WTC11 (cell line): ENCODE measurements around the gene ZNF717. TPM values are rescaled to one million over a fixed set of nuclear protein-coding genes. Genes with fewer than 3 reads are reported as not detected.
"Not testable (repeated sequence)": the region's sequence is repeated elsewhere in the genome, so short reads cannot be mapped to it uniquely, and the experiment has no call there.

Source experiments
- ATAC-seq: fragments of 200-7000 bp; cut with Tn5 transposase; 2 replicates; pipeline ENCODE4 v1.10.0; 2021; ENCODE audit warnings: mild to moderate bottlenecking, moderate library complexity
- CTCF ChIA-PET: fragments of 300-600 bp; sonication (Branson Sonifier 250); formaldehyde crosslinking; loops from one replicate; lab custom pipeline; 2021; ENCODE audit warnings: antibody characterized with exemption; lab: Charles Lee
- POLR2A ChIA-PET: fragments of 350-600 bp; sonication (Branson Sonifier 250); formaldehyde crosslinking; loops from one replicate; lab custom pipeline; 2021; ENCODE audit warnings: antibody characterized with exemption; lab: Charles Lee
- DNase-seq: peaks from one replicate; pipeline ENCODE4 v3.0.0; 2021; ENCODE audit warnings: low spot score
- H3K27ac Mint-ChIP-seq: 2 replicates; pipeline ENCODE4 v1.8.0; 2021; ENCODE audit warnings: mixed read lengths
- H3K27me3 Mint-ChIP-seq: 2 replicates; pipeline ENCODE4 v1.8.0; 2021; ENCODE audit warnings: low read depth, mild to moderate bottlenecking, moderate library complexity, mixed read lengths
- H3K36me3 Mint-ChIP-seq: 2 replicates; pipeline ENCODE4 v1.8.0; 2021; ENCODE audit warnings: mixed read lengths
- H3K4me1 Mint-ChIP-seq: 2 replicates; pipeline ENCODE4 v1.8.0; 2022; ENCODE audit warnings: mixed read lengths
- H3K4me3 Mint-ChIP-seq: 2 replicates; pipeline ENCODE4 v1.8.0; 2021; ENCODE audit warnings: mild to moderate bottlenecking, moderate library complexity, mixed read lengths
- H3K9me3 Mint-ChIP-seq: 2 replicates; pipeline ENCODE4 v1.8.0; 2021; ENCODE audit warnings: mixed read lengths
- ERG ChIP-seq: fragments of 250-450 bp; sonication (Bioruptor Pico); IDR thresholded peaks from 2 replicates; pipeline ENCODE4 v1.8.0; 2021; ENCODE audit warnings: mild to moderate bottlenecking
- NFYB ChIP-seq: sonication (generic); formaldehyde crosslinking; conservative IDR thresholded peaks from 2 replicates; pipeline ENCODE4 v1.8.0; 2022; ENCODE audit warnings: low read depth, missing genetic modification reagents
- SOX15 ChIP-seq: fragments of 250-450 bp; sonication (Bioruptor Pico); IDR thresholded peaks from 2 replicates; pipeline ENCODE4 v1.9.0; 2021; ENCODE audit warnings: mild to moderate bottlenecking
- USF2 ChIP-seq: sonication (generic); formaldehyde crosslinking; IDR thresholded peaks from 2 replicates; pipeline ENCODE4 v1.8.1; 2023; ENCODE audit warnings: mild to moderate bottlenecking, missing genetic modification reagents, moderate library complexity
- ZBTB43 ChIP-seq: sonication (generic); formaldehyde crosslinking; IDR thresholded peaks from 2 replicates; pipeline ENCODE4 v1.8.1; 2023; ENCODE audit warnings: mild to moderate bottlenecking, missing genetic modification reagents
- ZNF532 ChIP-seq: fragments of 250-450 bp; sonication (Bioruptor Pico); IDR thresholded peaks from 2 replicates; pipeline ENCODE4 v1.9.0; 2021; ENCODE audit warnings: mild to moderate bottlenecking, borderline replicate concordance
- total RNA-seq: library from RNA; stranded (reverse); gene quantifications from 3 replicates; pipeline ENCODE4 v1.2.3, GENCODE V29; 2021
- TF ChIP-seq, protein P1 (sequence below): sonication (generic); formaldehyde crosslinking; IDR thresholded peaks from 2 replicates; pipeline ENCODE4 v1.8.0; 2022; ENCODE audit warnings: mild to moderate bottlenecking, missing genetic modification reagents

Gene ZNF717
- total RNA-seq, 1 experiment from 2014 or later, result 35.4 TPM

DNA sequence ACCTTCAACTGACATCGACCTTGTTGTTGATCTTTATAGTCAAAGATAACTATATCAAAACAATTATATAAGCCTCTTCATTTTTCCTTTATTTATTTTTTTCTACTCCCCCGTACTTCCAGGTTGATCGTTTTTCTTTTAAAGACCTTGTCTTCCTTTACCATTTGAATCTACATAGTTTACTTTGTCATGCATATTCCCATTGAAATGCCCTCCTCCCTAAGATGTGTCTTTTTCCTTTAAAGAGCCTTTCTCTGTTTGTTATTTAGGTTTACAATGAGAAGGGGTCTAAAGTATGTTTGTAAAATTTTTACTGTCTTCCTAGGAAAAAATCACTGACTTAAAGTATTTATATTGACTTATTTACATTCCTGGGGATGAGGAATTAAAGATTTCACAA is 29.4 kb upstream of the ZNF717 start (continued):
- no peak for TF ChIP-seq NFYB (CRISPR knock-in tag)
- no peak for TF ChIP-seq SOX15
- TF ChIP-seq, protein P1, sequence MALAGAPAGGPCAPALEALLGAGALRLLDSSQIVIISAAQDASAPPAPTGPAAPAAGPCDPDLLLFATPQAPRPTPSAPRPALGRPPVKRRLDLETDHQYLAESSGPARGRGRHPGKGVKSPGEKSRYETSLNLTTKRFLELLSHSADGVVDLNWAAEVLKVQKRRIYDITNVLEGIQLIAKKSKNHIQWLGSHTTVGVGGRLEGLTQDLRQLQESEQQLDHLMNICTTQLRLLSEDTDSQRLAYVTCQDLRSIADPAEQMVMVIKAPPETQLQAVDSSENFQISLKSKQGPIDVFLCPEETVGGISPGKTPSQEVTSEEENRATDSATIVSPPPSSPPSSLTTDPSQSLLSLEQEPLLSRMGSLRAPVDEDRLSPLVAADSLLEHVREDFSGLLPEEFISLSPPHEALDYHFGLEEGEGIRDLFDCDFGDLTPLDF (CRISPR knock-in tag), result no peak

GRCh38 chr3:75782506-75782905 is 2.8 kb downstream of the ZNF717 start:
- CTCF ChIA-PET, result no interaction called here
- no peak for DNase-seq
- H3K4me3 Mint-ChIP-seq, result no peak overlapping the region
- no peak for TF ChIP-seq ZBTB43 (CRISPR knock-in tag)
- no peak for TF ChIP-seq ERG (CRISPR knock-in tag)
- no peak for TF ChIP-seq ZNF532
- TF ChIP-seq, all 79 proteins: peak for 0
- H3K9me3 Mint-ChIP-seq, result peaks cover 65% of the 10 kb centered on the region
- no peak overlapping the region for H3K27ac Mint-ChIP-seq
- H3K27me3 Mint-ChIP-seq, result peaks cover 3% of the 10 kb centered on the region
- peaks cover 36% of the 10 kb centered on the region for H3K4me1 Mint-ChIP-seq
- POLR2A ChIA-PET, result no interaction called here
- ATAC-seq, result no peak
- H3K36me3 Mint-ChIP-seq, result peaks cover 71% of the 10 kb centered on the region

GRCh38 chr3:75781079-75781745 is 4.1 kb downstream of the ZNF717 start:
- peaks cover 26% of the 10 kb centered on the region for H3K4me1 Mint-ChIP-seq
- ChIA-PET CTCF (no interaction called here), POLR2A (no interaction called here)
- peaks cover 75% of the 10 kb centered on the region for H3K9me3 Mint-ChIP-seq
- DNase-seq (no peak), ATAC-seq (no peak)
- TF ChIP-seq USF2 (CRISPR knock-in tag) (no peak), ZNF532 (no peak)
- H3K27me3 Mint-ChIP-seq, result peaks cover 7% of the 10 kb centered on the region
- H3K36me3 Mint-ChIP-seq, result peaks cover 84% of the 10 kb centered on the region
- no peak overlapping the region for H3K27ac Mint-ChIP-seq
- H3K4me3 Mint-ChIP-seq, result no peak overlapping the region

DNA sequence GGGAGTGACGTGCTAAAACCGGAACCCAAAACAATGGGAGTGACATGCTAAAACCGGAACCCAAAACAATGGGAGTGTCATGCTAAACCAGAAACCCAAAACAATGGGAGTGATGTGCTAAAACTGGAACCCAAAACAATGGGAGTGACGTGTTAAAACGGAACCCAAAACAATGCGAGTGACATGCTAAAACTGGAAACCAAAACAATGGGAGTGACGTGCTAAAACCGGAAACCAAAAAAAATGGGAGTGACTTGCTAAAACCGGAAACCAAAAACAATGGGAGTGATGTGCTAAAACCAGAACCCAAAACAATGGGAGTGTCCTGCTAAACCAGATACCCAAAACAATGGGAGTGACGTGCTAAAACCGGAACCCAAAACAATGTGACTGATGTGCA is 7.6 kb downstream of the ZNF717 start:
- Mint-ChIP-seq H3K27ac (peak overlapping the region; percentile 91), H3K36me3 (peaks cover 85% of the 10 kb centered on the region), H3K4me1 (peaks cover 15% of the 10 kb centered on the region), H3K9me3 (peaks cover 62% of the 10 kb centered on the region)
- H3K4me3 Mint-ChIP-seq, DNase-seq, ATAC-seq, POLR2A ChIA-PET, CTCF ChIA-PET, H3K27me3 Mint-ChIP-seq: not testable (repeated sequence)

DNA sequence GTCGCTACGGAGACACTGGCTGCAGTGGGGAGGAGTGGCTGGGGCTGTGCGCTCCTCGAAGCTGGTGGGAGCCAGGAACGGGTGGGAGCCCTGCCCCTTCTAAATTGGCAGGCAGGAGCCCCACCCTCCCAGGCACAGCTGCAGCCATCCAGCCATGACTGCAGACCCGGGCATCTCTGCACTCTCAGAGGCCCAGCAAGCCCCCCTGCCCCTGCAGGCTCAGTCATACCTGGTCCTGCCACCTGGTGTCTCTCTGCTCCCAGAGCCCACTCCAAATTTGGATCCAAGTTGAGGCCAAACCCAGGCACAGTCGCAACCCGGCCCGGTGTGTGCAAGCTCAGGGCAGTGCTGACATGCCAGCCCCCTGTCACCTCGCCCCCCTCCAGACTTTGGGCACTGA is 13.7 kb downstream of the ZNF717 start:
- H3K4me1 Mint-ChIP-seq, H3K9me3 Mint-ChIP-seq, POLR2A ChIA-PET, ATAC-seq, H3K27ac Mint-ChIP-seq, H3K27me3 Mint-ChIP-seq, H3K4me3 Mint-ChIP-seq: not testable (repeated sequence)
- DNase-seq, result peak; percentile 19
- CTCF ChIA-PET, result interaction anchor here (1.8 kb wide), 1 partner anchor 48 kb away, joined by 10 read pairs; no protein-coding TSS in a partner anchor
- peaks cover 55% of the 10 kb centered on the region for H3K36me3 Mint-ChIP-seq
